IMR-90 (cell line): ENCODE results near the gene MZT2A. TPM values are rescaled to one million over a fixed set of nuclear protein-coding genes. Genes with fewer than 3 reads are reported as not detected.
"Not testable (repeated sequence)": the region's sequence is repeated elsewhere in the genome, so short reads cannot be mapped to it uniquely, and the experiment has no call there.

Experiments
- ATAC-seq: fragments of 200-7000 bp; cut with Tn5 transposase; 2 replicates; pipeline ENCODE4 v1.9.1; 2020; ENCODE audit warnings: low read depth, mild to moderate bottlenecking, moderate library complexity
- BruUV-seq: library from RNA; stranded (reverse); fragments of 400-500 nt; replicated peaks from 2 replicates; lab custom pipeline; 2021; lab: Mats Ljungman, UMichigan
- CTCF ChIA-PET: fragments of 300-600 bp; formaldehyde crosslinking; extraction: SDS; loops from one replicate; lab custom pipeline; 2021; ENCODE audit warnings: antibody characterized with exemption; lab: Yijun Ruan, JAX
- POLR2A ChIA-PET: fragments of 300-600 bp; sonication (Branson Sonifier 250); formaldehyde crosslinking; loops from one replicate; lab custom pipeline; 2022; ENCODE audit warnings: antibody characterized with exemption; ENCODE audit not compliant: unreplicated experiment; lab: Charles Lee
- DNase-seq: peaks from one replicate; pipeline ENCODE4 v3.0.0; 2013
- H2AFZ ChIP-seq: replicated peaks from 2 replicates; pipeline ENCODE3; 2013; ENCODE audit warnings: low read length, mild to moderate bottlenecking; ENCODE audit not compliant: poor library complexity
- H2AK5ac ChIP-seq: 2 replicates; pipeline ENCODE4 v1.6.1; 2013; ENCODE audit warnings: low read depth, low read length, inconsistent platforms
- H2AK9ac ChIP-seq: replicated peaks from 2 replicates; pipeline ENCODE3; 2013; ENCODE audit warnings: mild to moderate bottlenecking, low read depth, low read length, moderate library complexity; ENCODE audit not compliant: poor library complexity
- H2BK120ac ChIP-seq: 2 replicates; pipeline ENCODE4 v1.6.1; 2013; ENCODE audit warnings: low read depth, low read length, inconsistent platforms
- H2BK15ac ChIP-seq: 3 replicates; pipeline ENCODE4 v1.6.1; 2013; ENCODE audit warnings: low read depth, low read length, inconsistent platforms
- H2BK20ac ChIP-seq: 2 replicates; pipeline ENCODE4 v1.6.1; 2013; ENCODE audit warnings: low read depth, mild to moderate bottlenecking, inconsistent platforms, low read length, moderate library complexity
- H2BK5ac ChIP-seq: 2 replicates; pipeline ENCODE4 v1.6.1; 2013; ENCODE audit warnings: mild to moderate bottlenecking, low read depth, low read length, inconsistent platforms; ENCODE audit not compliant: poor library complexity, severe bottlenecking
- H3K14ac ChIP-seq: replicated peaks from 2 replicates; pipeline ENCODE4 v1.6.1; 2013; ENCODE audit warnings: low read depth, low read length, inconsistent platforms
- H3K18ac ChIP-seq: 2 replicates; pipeline ENCODE4 v1.6.1; 2013; ENCODE audit warnings: low read depth, low read length, control low read depth
- H3K23ac ChIP-seq: 2 replicates; pipeline ENCODE4 v1.6.1; 2013; ENCODE audit warnings: low read depth, low read length, inconsistent platforms
- H3K27ac ChIP-seq: 2 replicates; pipeline ENCODE4 v1.5.1; 2013; ENCODE audit warnings: mild to moderate bottlenecking, control low read depth, low read length; ENCODE audit not compliant: insufficient read depth
- H3K27me3 ChIP-seq: 2 replicates; pipeline ENCODE4 v1.6.1; 2013; ENCODE audit warnings: low read length; ENCODE audit not compliant: control insufficient read depth, insufficient read depth
- H3K36me3 ChIP-seq: 2 replicates; pipeline ENCODE4 v1.6.1; 2013; ENCODE audit warnings: low read length, mixed read lengths; ENCODE audit not compliant: control insufficient read depth, insufficient read depth
- H3K4ac ChIP-seq: 2 replicates; pipeline ENCODE4 v1.6.1; 2013; ENCODE audit warnings: low read depth, low read length, inconsistent platforms
- H3K4me1 ChIP-seq: 2 replicates; pipeline ENCODE4 v1.6.1; 2013; ENCODE audit warnings: low read length, mixed read lengths; ENCODE audit not compliant: control insufficient read depth, insufficient read depth
- H3K4me2 ChIP-seq: 2 replicates; pipeline ENCODE4 v1.6.1; 2013; ENCODE audit warnings: low read depth, mild to moderate bottlenecking, control low read depth, low read length, moderate library complexity
- H3K4me3 ChIP-seq: 2 replicates; pipeline ENCODE4 v1.5.1; 2013; ENCODE audit warnings: low read depth, mild to moderate bottlenecking, control low read depth, low read length, moderate library complexity; ENCODE audit not compliant: insufficient read depth
- H3K56ac ChIP-seq: 2 replicates; pipeline ENCODE4 v1.6.1; 2013; ENCODE audit warnings: low read length, inconsistent platforms; ENCODE audit not compliant: insufficient read depth; ENCODE audit errors: extremely low read depth
- H3K79me1 ChIP-seq, 2 experiments: 2 replicates each; pipeline ENCODE4 v1.6.1; 2013; ENCODE audit warnings: low read length in 2 of 2, inconsistent platforms in 1 of 2, low read depth in 1 of 2
- H3K9ac ChIP-seq: 2 replicates; pipeline ENCODE4 v1.6.1; 2013; ENCODE audit warnings: low read depth, low read length, control low read depth
- H3K9me1 ChIP-seq: 2 replicates; pipeline ENCODE4 v1.6.1; 2013; ENCODE audit warnings: low read length, inconsistent platforms; ENCODE audit not compliant: insufficient read depth
- H3K9me3 ChIP-seq: 2 replicates; pipeline ENCODE4 v1.6.1; 2013; ENCODE audit warnings: low read length; ENCODE audit not compliant: control insufficient read depth, insufficient read depth
- H4K20me1 ChIP-seq: 2 replicates; pipeline ENCODE4 v1.6.1; 2013; ENCODE audit warnings: low read length, inconsistent platforms; ENCODE audit not compliant: insufficient read depth
- H4K5ac ChIP-seq: 2 replicates; pipeline ENCODE4 v1.6.1; 2013; ENCODE audit warnings: mild to moderate bottlenecking, low read depth, low read length, control low read depth
- H4K8ac ChIP-seq, 2 experiments: 2 replicates each; pipeline ENCODE4 v1.6.1; 2013; ENCODE audit warnings: low read depth in 2 of 2, low read length in 2 of 2, control low read depth in 1 of 2, inconsistent platforms in 1 of 2
- H4K91ac ChIP-seq: 2 replicates; pipeline ENCODE4 v1.6.1; 2013; ENCODE audit warnings: low read depth, low read length, inconsistent platforms; ENCODE audit not compliant: insufficient read depth
- WGBS, 2 experiments: methylation state at CpG; one replicate each; pipeline versions ENCODE4 v1.1.5 to v1.1.7; 2013; ENCODE audit warnings: missing lambda C conversion rate in 2 of 2; ENCODE audit not compliant: insufficient read length in 1 of 2; ENCODE audit errors: extremely low coverage in 2 of 2; 5-methylcytosine and 5-hydroxymethylcytosine counted together
- dilution Hi-C: fragments of 300-500 bp; cut with HindIII; formaldehyde crosslinking; loops from one replicate; pipeline ENCODE4 v1.14.3; 2018; ENCODE audit warnings: low sequenced_read_pairs; ENCODE audit not compliant: unreplicated experiment
- in situ Hi-C: fragments of 300-500 bp; cut with MboI; formaldehyde crosslinking; loops from 3 replicates; pipeline ENCODE4 v1.14.3; 2019; ENCODE audit warnings: low sequenced_read_pairs, inconsistent platforms, mixed read lengths
- intact Hi-C: fragments of 100-400 bp; cut with micrococcal nuclease; formaldehyde crosslinking; loops from 2 replicates; pipeline ENCODE4 v1.10.0; 2022
- polyA plus RNA-seq, 3 experiments: library from polyadenylated mRNA; depleted of rRNA; stranded (reverse); fragments of >200 nt; gene quantifications; 2 replicates each; pipeline ENCODE4 v1.2.3, GENCODE V29; 2012; ENCODE audit warnings: low replicate concordance in 1 of 3
- total RNA-seq: library from RNA; depleted of rRNA; stranded (reverse); fragments of >200 nt; gene quantifications from 2 replicates; pipeline ENCODE4 v1.2.3, GENCODE V29; 2012

Gene MZT2A
- total and polyA plus RNA-seq, 2 of the 4 experiments (the other 2 are of a cell fraction): 23.1 to 82.3 TPM

DNA sequence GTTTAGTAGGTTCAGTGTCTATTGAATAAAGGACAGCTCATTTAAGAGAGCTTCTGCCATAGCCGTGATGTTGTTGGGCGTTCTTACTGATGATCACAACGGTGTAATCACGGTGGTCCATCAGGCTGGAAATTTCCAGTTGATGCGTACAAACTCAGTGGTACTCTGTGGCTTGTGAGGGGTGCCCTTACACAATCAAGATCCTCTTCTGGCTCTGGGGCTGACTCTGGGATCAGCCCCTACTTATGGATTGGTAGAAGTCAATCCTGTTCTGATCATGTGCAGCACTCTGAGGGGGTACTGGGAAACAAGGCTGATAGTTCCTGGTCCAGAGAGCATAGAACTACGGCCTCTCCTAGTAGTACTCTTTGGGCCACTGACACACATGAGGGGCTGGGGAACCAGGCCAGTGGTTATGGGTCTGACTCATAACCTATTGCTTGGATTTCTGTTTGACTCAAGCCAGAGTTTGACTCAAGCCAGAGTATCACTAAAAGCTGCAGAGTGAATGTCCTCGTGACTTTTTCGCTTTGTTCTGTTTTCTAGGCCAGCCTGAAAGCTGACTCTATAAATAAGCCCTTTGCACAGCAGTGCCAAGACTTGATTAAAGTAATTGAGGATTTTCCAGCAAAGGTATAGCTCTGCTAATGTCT lies 6.2 kb upstream of the MZT2A start:
- H3K4me1 ChIP-seq, BruUV-seq, H3K9ac ChIP-seq, H4K91ac ChIP-seq, H3K27ac ChIP-seq, H2AK5ac ChIP-seq, intact Hi-C loops, H3K9me1 ChIP-seq, H3K4me3 ChIP-seq, H3K56ac ChIP-seq, H2AK9ac ChIP-seq, POLR2A ChIA-PET, H3K27me3 ChIP-seq, H3K9me3 ChIP-seq, H2BK120ac ChIP-seq, H3K23ac ChIP-seq, H3K4ac ChIP-seq, in situ Hi-C loops, H2BK5ac ChIP-seq, H3K14ac ChIP-seq, H3K4me2 ChIP-seq, CTCF ChIA-PET, H2BK15ac ChIP-seq, H4K8ac ChIP-seq, dilution Hi-C loops, H2BK20ac ChIP-seq, H4K5ac ChIP-seq, H3K18ac ChIP-seq, H2AFZ ChIP-seq: not testable (repeated sequence)
- H3K79me1 ChIP-seq: peaks cover 5 to 49% of the 10 kb centered on the region in 2 experiments
- ATAC-seq: peak; percentile 97
- H4K20me1 ChIP-seq: peaks cover 15% of the 10 kb centered on the region; the same call in 1 of the 2 replicates
- peaks cover 25% of the 10 kb centered on the region for H3K36me3 ChIP-seq
- DNase-seq: peak; percentile 73
- no CpG with 5 or more reads among the region's 8 CpGs for WGBS, 2 experiments

GRCh38 chr2:131495506-131495905 lies 3.3 kb upstream of the MZT2A start:
- ATAC-seq, H3K4ac ChIP-seq, H2AFZ ChIP-seq, CTCF ChIA-PET, H2AK5ac ChIP-seq, H2BK15ac ChIP-seq, intact Hi-C loops, H2BK5ac ChIP-seq, H3K4me2 ChIP-seq, H3K27ac ChIP-seq, DNase-seq, H3K4me3 ChIP-seq, in situ Hi-C loops, BruUV-seq, POLR2A ChIA-PET, H3K56ac ChIP-seq, H3K36me3 ChIP-seq, H3K14ac ChIP-seq, H2BK20ac ChIP-seq, H4K5ac ChIP-seq, H2AK9ac ChIP-seq, H2BK120ac ChIP-seq, H3K18ac ChIP-seq, H3K4me1 ChIP-seq, H3K27me3 ChIP-seq, H3K23ac ChIP-seq, H4K8ac ChIP-seq, dilution Hi-C loops, H4K91ac ChIP-seq, H3K9ac ChIP-seq, H3K9me3 ChIP-seq, H3K9me1 ChIP-seq: not testable (repeated sequence)
- Histone ChIP-seq H4K20me1 (peaks cover 15% of the 10 kb centered on the region; the same call in 1 of the 2 replicates), H3K79me1 (peaks cover 5 to 63% of the 10 kb centered on the region in 2 experiments)
- WGBS, 2 experiments: no CpG with 5 or more reads among the region's 1 CpG
